CD4-positive, alpha-beta memory T cell (primary cell): ENCODE results near the gene BABAM2. TPM values are rescaled to one million over a fixed set of nuclear protein-coding genes. Genes with fewer than 3 reads are reported as not detected.

Source experiments
- CTCF ChIA-PET: fragments of 350-600 bp; sonication (Branson Sonifier 250); formaldehyde crosslinking; loops from one replicate; lab custom pipeline; 2021; ENCODE audit warnings: inconsistent platforms; ENCODE audit not compliant: partially characterized antibody; lab: Charles Lee
- POLR2A ChIA-PET: fragments of 350-600 bp; sonication (Branson Sonifier 250); formaldehyde crosslinking; loops from one replicate; lab custom pipeline; 2021; ENCODE audit not compliant: partially characterized antibody; lab: Charles Lee
- DNase-seq, 5 donors: peaks; one replicate each; pipeline versions ENCODE4 v3.0.0 to v3.0.0-alpha.2; 2020 to 2022; ENCODE audit warnings: mixed read lengths in 1 of 5
- H3K27ac ChIP-seq: one replicate; pipeline ENCODE4 v1.7.0; 2013; ENCODE audit warnings: low read depth, low read length
- H3K27me3 ChIP-seq: 2 replicates; pipeline ENCODE4 v1.7.0; 2013; ENCODE audit warnings: mild to moderate bottlenecking, low read length, moderate library complexity; ENCODE audit not compliant: insufficient read depth
- H3K36me3 ChIP-seq: 2 replicates; pipeline ENCODE4 v1.7.0; 2013; ENCODE audit warnings: mild to moderate bottlenecking, low read length, moderate library complexity; ENCODE audit not compliant: insufficient read depth
- H3K4me1 ChIP-seq: 2 replicates; pipeline ENCODE4 v1.7.0; 2013; ENCODE audit warnings: mild to moderate bottlenecking, low read length, moderate library complexity; ENCODE audit not compliant: insufficient read depth
- H3K4me3 ChIP-seq, 2 donors: one replicate each; pipeline ENCODE4 v1.7.0; 2013; ENCODE audit warnings: low read length in 2 of 2, mild to moderate bottlenecking in 1 of 2
- H3K9me3 ChIP-seq, 2 donors: one replicate each; pipeline ENCODE4 v1.7.0; 2013; ENCODE audit warnings: low read length in 2 of 2, control low read depth in 1 of 2; ENCODE audit not compliant: control insufficient read depth in 1 of 2
- H3K27ac Mint-ChIP-seq, 7 donors: one replicate each; pipeline ENCODE4 v1.8.0; 2020 to 2021; ENCODE audit warnings: mixed read lengths in 7 of 7, mild to moderate bottlenecking in 6 of 7, inconsistent platforms in 3 of 7, moderate library complexity in 3 of 7
- H3K27me3 Mint-ChIP-seq, 2 donors: one replicate each; pipeline ENCODE4 v1.8.0; 2020 to 2021; ENCODE audit warnings: mixed read lengths in 2 of 2
- H3K36me3 Mint-ChIP-seq, 2 donors: one replicate each; pipeline ENCODE4 v1.8.0; 2020 to 2021; ENCODE audit warnings: mixed read lengths in 2 of 2, inconsistent platforms in 1 of 2, mild to moderate bottlenecking in 1 of 2
- H3K4me1 Mint-ChIP-seq, 4 donors: one replicate each; pipeline ENCODE4 v1.8.0; 2020 to 2021; ENCODE audit warnings: mixed read lengths in 4 of 4, mild to moderate bottlenecking in 1 of 4
- H3K4me3 Mint-ChIP-seq, 8 donors: one replicate each; pipeline ENCODE4 v1.8.0; 2020 to 2021; ENCODE audit warnings: mixed read lengths in 8 of 8, mild to moderate bottlenecking in 7 of 8, moderate library complexity in 6 of 8, inconsistent platforms in 3 of 8
- H3K9me3 Mint-ChIP-seq, 8 donors: one replicate each; pipeline ENCODE4 v1.8.0; 2020 to 2021; ENCODE audit warnings: mixed read lengths in 8 of 8, mild to moderate bottlenecking in 5 of 8, inconsistent platforms in 3 of 8, moderate library complexity in 1 of 8
- intact Hi-C: fragments of 100-400 bp; cut with micrococcal nuclease; formaldehyde crosslinking; loops from one replicate; pipeline ENCODE4 v1.15.1; 2023
- polyA plus RNA-seq, 2 donors: library from polyadenylated mRNA; unstranded; fragments of 300-500 nt; fragmentation: Illumina TruSeq; gene quantifications; one replicate each; pipeline ENCODE4 v1.2.3, GENCODE V29; 2021
- total RNA-seq, 2 experiments: library from RNA; stranded (reverse); gene quantifications; one replicate each; pipeline ENCODE4 v1.2.3, GENCODE V29; 2021

The BABAM2 gene
- total and polyA plus RNA-seq, 4 experiments from 2014 or later = 37.3 to 60.1 (median 48.2) TPM

DNA sequence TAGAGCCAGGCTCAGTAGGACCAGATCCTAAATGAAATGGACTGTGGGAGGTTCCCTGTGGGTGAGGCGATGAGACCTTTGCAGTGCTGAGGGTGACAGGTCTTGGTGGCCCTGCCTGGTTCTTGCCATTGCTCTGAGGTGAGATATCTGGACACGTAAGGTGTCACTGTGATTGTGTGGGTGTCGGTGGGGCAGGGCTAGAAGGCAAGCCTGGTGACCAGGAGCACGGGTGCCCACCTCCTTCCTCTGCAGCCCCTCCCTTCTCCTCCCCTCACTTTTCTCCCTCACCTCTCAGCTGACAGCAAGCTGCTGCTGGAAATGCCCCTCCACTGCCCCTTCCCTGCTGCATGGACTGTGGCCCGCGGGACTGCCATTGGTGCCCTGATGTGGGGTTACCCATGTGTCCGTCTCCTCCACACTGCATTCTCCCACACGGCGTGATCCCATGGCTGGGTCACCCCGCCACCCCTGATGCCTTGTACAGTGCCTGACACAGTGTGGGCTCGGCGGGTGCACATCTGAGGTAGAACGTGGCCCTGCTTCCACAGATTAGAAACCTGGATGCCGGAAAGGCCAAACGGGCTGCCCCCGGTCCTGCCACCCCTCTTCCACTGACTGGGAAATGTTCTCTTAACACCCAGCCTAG is 446.6 kb downstream of the BABAM2 start:
- POLR2A ChIA-PET = no interaction called here
- no peak overlapping the region for H3K4me3 ChIP-seq
- Mint-ChIP-seq H3K36me3 (no peaks in the 10 kb centered on the region), H3K27me3 (no peaks in the 10 kb centered on the region), H3K4me1 (peaks cover 3 to 12% (median 4%) of the 10 kb centered on the region in 4 donors), H3K4me3 (no peak overlapping the region), H3K27ac (peak overlapping the region in 5 of 7 donors; percentile 36 to 82 (median 64)), H3K9me3 (no peaks in the 10 kb centered on the region)
- no peak for DNase-seq
- CTCF ChIA-PET = interaction anchor here (0.9 kb wide), 1 partner anchor 24 kb away, joined by 4 read pairs; no protein-coding TSS in a partner anchor
- intact Hi-C loops = no loop called here
- H3K9me3 ChIP-seq = no peaks in the 10 kb centered on the region
- H3K36me3 ChIP-seq = no peaks in the 10 kb centered on the region
- no peak overlapping the region for H3K27ac ChIP-seq
- no peaks in the 10 kb centered on the region for H3K4me1 ChIP-seq
- no peaks in the 10 kb centered on the region for H3K27me3 ChIP-seq

DNA sequence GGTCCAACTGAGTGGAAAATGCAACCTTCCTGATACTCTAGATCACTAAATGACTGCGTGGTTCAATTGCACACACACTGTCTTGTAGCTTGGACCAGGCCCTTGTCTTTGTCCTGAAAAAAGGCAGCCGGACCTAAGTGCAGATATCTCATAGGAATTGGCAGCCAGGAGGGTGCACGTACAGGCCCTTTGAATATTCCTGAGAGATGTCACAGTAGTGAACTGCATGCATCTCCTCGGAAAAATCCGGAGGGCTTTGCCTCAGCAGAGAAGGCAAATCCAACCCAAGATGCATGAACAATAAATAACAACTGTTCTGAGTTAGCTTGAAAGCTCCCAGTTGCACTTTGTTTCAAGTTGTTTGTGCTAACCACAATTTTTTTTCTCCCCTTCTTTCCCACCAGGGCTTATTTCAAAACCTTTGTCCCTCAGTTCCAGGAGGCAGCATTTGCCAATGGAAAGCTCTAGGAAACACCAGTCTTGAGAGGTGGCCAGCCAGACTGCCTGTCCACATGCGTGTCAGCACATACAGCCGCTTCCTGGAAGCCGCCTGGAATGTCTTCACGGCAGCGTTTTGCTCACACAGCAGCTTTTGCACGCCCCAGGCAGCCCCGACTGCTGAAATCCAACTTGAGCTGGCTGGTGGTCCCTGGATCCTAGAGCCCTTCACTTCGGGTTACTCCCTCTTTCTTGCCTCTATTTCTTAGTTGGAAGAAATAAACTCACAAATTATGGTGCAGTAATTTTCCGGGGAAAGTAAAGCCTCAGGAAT is 447.7 kb downstream of the BABAM2 start:
- no peak for DNase-seq
- no peaks in the 10 kb centered on the region for H3K9me3 Mint-ChIP-seq
- no peaks in the 10 kb centered on the region for H3K4me1 ChIP-seq
- no peaks in the 10 kb centered on the region for H3K27me3 ChIP-seq
- H3K36me3 Mint-ChIP-seq = no peaks in the 10 kb centered on the region
- H3K27me3 Mint-ChIP-seq = no peaks in the 10 kb centered on the region
- H3K27ac ChIP-seq = no peak overlapping the region
- no peaks in the 10 kb centered on the region for H3K36me3 ChIP-seq
- POLR2A ChIA-PET = no interaction called here
- no peak overlapping the region for H3K4me3 ChIP-seq
- no peaks in the 10 kb centered on the region for H3K9me3 ChIP-seq
- H3K4me1 Mint-ChIP-seq = peaks cover 3 to 12% (median 4%) of the 10 kb centered on the region in 4 donors
- no peak overlapping the region for H3K4me3 Mint-ChIP-seq
- peak overlapping the region in 6 of 7 donors; percentile 24 to 86 (median 61) for H3K27ac Mint-ChIP-seq
- CTCF ChIA-PET = no interaction called here
- intact Hi-C loops = no loop called here

DNA sequence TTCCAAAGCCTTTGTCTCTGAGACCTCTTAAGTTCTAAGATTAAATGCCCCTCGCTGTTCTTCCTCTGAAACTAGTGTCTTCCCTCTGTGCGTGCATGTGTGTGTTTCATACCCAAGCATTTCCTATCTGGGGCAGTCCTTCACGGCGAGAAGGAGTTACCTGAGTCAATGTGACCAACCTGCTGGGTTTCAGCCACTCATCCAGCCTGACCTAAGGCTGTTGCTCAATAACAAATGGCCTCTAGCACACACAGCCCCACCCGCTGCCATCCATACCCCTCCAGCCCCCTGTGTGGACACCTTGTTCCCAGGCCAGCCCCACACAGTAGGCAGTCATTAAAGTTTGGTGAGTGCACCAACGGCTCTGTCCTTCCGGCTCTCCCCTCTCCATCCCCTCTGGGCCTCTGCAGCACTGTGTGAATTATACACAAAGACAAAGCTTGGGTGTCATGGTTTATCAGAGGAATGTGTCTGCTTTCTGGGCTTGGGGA is 448.3 kb downstream of the BABAM2 start:
- H3K36me3 ChIP-seq = no peaks in the 10 kb centered on the region
- H3K27me3 ChIP-seq = no peaks in the 10 kb centered on the region
- ChIA-PET CTCF (no interaction called here), POLR2A (no interaction called here)
- Mint-ChIP-seq H3K4me3 (no peak overlapping the region), H3K27me3 (no peaks in the 10 kb centered on the region), H3K36me3 (no peaks in the 10 kb centered on the region), H3K4me1 (peaks cover 3 to 12% (median 4%) of the 10 kb centered on the region in 4 donors), H3K9me3 (no peaks in the 10 kb centered on the region), H3K27ac (peak overlapping the region in 6 of 7 donors; percentile 11 to 86 (median 68))
- no peaks in the 10 kb centered on the region for H3K9me3 ChIP-seq
- H3K4me1 ChIP-seq = no peaks in the 10 kb centered on the region
- intact Hi-C loops = no loop called here
- H3K4me3 ChIP-seq = no peak overlapping the region
- no peak for DNase-seq
- no peak overlapping the region for H3K27ac ChIP-seq

DNA sequence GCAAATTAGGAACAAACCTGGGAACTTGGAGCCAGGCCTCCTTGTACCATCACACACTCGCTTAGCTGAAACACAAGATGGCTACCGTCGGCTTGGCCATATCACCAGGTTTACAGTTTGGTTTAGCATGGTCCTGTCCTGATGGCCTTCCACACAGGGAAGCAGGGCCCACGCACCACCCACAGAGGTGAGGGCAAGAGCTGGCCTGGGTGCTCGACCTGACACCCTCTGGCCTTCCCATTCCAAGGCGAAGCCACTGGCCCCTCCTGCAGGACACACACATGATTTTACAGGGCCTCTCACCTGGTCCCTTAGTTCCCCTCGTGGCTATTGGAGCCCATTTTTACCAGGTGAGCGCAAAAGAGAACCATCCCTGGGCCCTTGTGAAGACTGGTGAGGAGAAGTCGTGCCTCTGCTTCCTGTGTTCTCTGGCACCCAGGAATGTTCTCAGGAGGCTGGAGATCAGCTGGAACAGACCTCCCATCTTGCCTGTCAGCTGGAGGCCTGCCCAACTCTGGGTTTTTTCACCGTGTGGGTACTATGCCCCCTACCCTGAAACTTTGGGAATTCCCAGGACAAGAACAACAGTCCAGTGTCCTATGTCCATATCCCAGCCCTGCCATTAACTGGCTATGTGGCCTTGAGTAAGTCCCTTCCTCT is 449.1 kb downstream of the BABAM2 start:
- H3K27me3 Mint-ChIP-seq = no peaks in the 10 kb centered on the region

DNA sequence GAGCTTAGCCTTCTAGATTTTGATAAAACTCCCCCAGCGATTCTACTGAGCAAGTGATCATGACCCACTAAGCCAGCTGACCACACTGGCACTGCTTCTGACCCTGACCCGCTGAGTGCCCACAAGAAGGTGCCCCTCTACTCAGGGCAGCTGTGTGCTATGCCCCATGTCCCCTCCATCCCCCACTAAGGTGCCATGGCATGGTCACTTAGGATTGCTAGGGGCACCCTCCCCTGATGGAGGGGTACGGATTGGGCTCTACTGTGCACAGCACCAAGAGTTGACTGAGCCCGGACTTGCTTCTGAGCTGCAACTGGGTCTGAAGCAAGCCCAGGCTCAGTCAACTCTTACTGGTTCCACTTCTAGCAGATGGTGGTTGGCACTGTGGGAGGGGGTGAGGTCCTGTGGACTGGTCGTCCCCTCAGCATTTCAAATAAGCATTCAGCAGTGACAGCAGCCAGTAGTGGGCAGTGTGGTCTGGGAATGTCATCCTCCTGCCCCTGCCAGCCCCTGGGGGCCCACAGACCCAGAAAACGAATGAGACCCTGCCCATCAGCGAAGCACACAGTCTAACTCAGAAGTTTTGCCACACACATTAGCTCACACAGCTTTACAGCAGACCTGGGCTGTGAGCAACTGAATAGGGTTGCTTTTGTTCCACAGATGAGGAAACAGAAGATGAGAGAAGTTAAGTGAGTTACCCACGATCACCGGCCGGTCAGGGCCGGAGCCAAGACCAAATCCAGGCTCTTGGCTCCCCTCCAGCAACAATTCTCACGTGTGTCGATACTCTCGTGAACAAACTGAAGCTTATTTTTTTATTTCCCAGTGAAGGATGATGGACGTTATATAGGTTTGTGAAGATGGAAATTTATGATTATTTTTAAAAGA is 450.0 kb downstream of the BABAM2 start:
- Histone ChIP-seq H3K4me1 (no peaks in the 10 kb centered on the region), H3K27me3 (no peaks in the 10 kb centered on the region), H3K27ac (no peak overlapping the region), H3K36me3 (no peaks in the 10 kb centered on the region), H3K9me3 (no peaks in the 10 kb centered on the region), H3K4me3 (no peak overlapping the region)
- H3K9me3 Mint-ChIP-seq = no peaks in the 10 kb centered on the region
- POLR2A ChIA-PET = no interaction called here
- H3K27me3 Mint-ChIP-seq = no peaks in the 10 kb centered on the region
- CTCF ChIA-PET = interaction anchor here (0.5 kb wide), 1 partner anchor 17 kb away, joined by 3 read pairs; no protein-coding TSS in a partner anchor
- no peak overlapping the region for H3K4me3 Mint-ChIP-seq
- intact Hi-C loops = no loop called here
- peak overlapping the region in 5 of 7 donors; percentile 5 to 67 (median 42) for H3K27ac Mint-ChIP-seq
- H3K36me3 Mint-ChIP-seq = no peaks in the 10 kb centered on the region
- DNase-seq = no peak
- peaks cover 3 to 16% (median 4%) of the 10 kb centered on the region in 4 donors for H3K4me1 Mint-ChIP-seq

More for the DNA sequence above, 449.1 kb downstream of the BABAM2 start:
- H3K36me3 Mint-ChIP-seq = no peaks in the 10 kb centered on the region
- DNase-seq = no peak
- H3K27me3 ChIP-seq = no peaks in the 10 kb centered on the region
- no peak overlapping the region for H3K27ac ChIP-seq
- no peak overlapping the region for H3K4me3 Mint-ChIP-seq
- POLR2A ChIA-PET = no interaction called here
- H3K9me3 ChIP-seq = no peaks in the 10 kb centered on the region
- CTCF ChIA-PET = no interaction called here
- no peaks in the 10 kb centered on the region for H3K9me3 Mint-ChIP-seq
- H3K4me1 Mint-ChIP-seq = peaks cover 3 to 12% (median 4%) of the 10 kb centered on the region in 4 donors
- peak overlapping the region in 4 of 7 donors; percentile 39 to 71 (median 54) for H3K27ac Mint-ChIP-seq
- intact Hi-C loops = no loop called here
- H3K4me1 ChIP-seq = no peaks in the 10 kb centered on the region
- H3K36me3 ChIP-seq = no peaks in the 10 kb centered on the region
- no peak overlapping the region for H3K4me3 ChIP-seq

DNA sequence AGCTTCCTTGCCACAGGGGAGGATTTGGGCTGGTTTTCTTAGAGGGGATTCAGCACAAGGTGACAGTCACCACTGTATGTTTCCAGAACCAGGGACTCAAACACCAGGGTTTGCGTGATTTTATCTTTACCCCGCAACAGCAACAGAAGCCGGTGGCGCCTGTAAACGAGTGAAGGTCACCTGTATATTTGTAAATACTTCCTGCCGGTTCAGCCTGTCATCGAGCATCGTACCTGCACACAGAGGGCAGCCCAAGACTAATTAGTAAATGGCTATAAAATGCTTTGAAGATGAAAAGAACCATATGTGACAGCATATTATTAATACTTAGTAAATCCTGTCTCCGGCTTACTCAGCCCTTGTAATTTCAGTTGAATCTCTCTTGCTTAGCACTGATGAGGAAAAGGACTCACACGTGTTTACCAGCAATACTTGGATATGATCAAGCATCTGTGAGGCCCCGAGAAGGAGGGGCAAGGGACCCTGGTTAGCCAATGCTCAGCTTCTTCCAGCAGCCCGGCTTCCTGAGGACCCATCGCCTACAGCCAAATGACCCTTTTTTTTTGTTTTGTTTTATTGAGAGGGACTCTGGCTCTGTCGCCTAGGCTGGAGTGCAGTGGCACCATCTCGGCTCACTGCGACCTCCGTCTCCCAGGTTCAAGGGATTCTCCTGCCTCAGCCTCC is 450.8 kb downstream of the BABAM2 start:
- no peaks in the 10 kb centered on the region for H3K9me3 Mint-ChIP-seq
- H3K27ac Mint-ChIP-seq = peak overlapping the region in 5 of 7 donors; percentile 5 to 60 (median 42)
- Histone ChIP-seq H3K9me3 (no peaks in the 10 kb centered on the region), H3K4me1 (no peaks in the 10 kb centered on the region), H3K27me3 (no peaks in the 10 kb centered on the region), H3K36me3 (no peaks in the 10 kb centered on the region), H3K27ac (no peak overlapping the region), H3K4me3 (no peak overlapping the region)
- no peaks in the 10 kb centered on the region for H3K36me3 Mint-ChIP-seq
- H3K4me3 Mint-ChIP-seq = no peak overlapping the region
- no peak for DNase-seq
- H3K4me1 Mint-ChIP-seq = peaks cover 0 to 11% (median 2%) of the 10 kb centered on the region in 4 donors
- CTCF ChIA-PET = interaction anchor here (1.4 kb wide), 1 partner anchor 9 kb away, joined by 3 read pairs; no protein-coding TSS in a partner anchor
- intact Hi-C loops = no loop called here
- H3K27me3 Mint-ChIP-seq = no peaks in the 10 kb centered on the region
- POLR2A ChIA-PET = interaction anchor here (0.8 kb wide), 1 partner anchor 106 kb away, joined by 3 read pairs; no protein-coding TSS in a partner anchor
